HepG2 (cell line): ENCODE measurements around the gene SPOPL. TPM values are rescaled to one million over a fixed set of nuclear protein-coding genes. Genes with fewer than 3 reads are reported as not detected.
A peak's percentile ranks its signal among the peaks of the same experiment; 100 is the strongest.

ENCODE experiments used
- ATAC-seq: fragments of 200-7000 bp; cut with Tn5 transposase; 3 replicates; pipeline ENCODE4 v1.9.1; 2020; ENCODE audit warnings: mild to moderate bottlenecking, moderate library complexity
- BruUV-seq: library from RNA; stranded (reverse); fragments of 400-500 nt; replicated peaks from 2 replicates; lab custom pipeline; 2021; lab: Mats Ljungman, UMichigan
- CTCF ChIA-PET: fragments of 300-600 bp; formaldehyde crosslinking; extraction: SDS; loops from one replicate; lab custom pipeline; 2021; ENCODE audit warnings: low total read pairs, inconsistent platforms, low intra/inter-chr PET ratio; lab: Yijun Ruan, JAX
- POLR2A ChIA-PET: fragments of 350-600 bp; sonication (Branson Sonifier 250); formaldehyde crosslinking; loops from one replicate; lab custom pipeline; 2020; ENCODE audit warnings: antibody characterized with exemption, inconsistent platforms; lab: Yijun Ruan, JAX
- DNase-seq: peaks from one replicate; pipeline ENCODE4 v3.0.0-alpha.2; 2015; ENCODE audit warnings: low spot score
- FAIRE-seq: peaks from 3 replicates; lab custom pipeline; 2011; peaks lifted over from hg19 to GRCh38; lab: Jason Lieb, UNC
- H2AFZ ChIP-seq: one replicate; pipeline ENCODE4 v1.6.1; 2011; ENCODE audit warnings: low read length, inconsistent platforms
- H3K27ac ChIP-seq: fragments of 300-600 bp; 3 replicates; pipeline ENCODE4 v1.8.0; 2011; ENCODE audit warnings: mixed run types, mild to moderate bottlenecking, mixed read lengths, low read length, inconsistent platforms; ENCODE audit not compliant: insufficient read depth; ENCODE audit errors: extremely low read length
- H3K27me3 ChIP-seq, 2 experiments: fragments of 200-600 bp in 1 of 2; 2 replicates in 1 of 2; 3 replicates in 1 of 2; pipeline versions ENCODE4 v1.6.0 to v1.8.0; 2011; ENCODE audit warnings: low read length in 2 of 2, mild to moderate bottlenecking in 2 of 2, moderate library complexity in 2 of 2, inconsistent platforms in 1 of 2; ENCODE audit not compliant: insufficient read depth in 2 of 2, control insufficient read depth in 1 of 2
- H3K36me3 ChIP-seq, 2 experiments: fragments of 200-600 bp in 1 of 2; replicated peaks in 1 of 2; 2 replicates in 1 of 2; 3 replicates in 1 of 2; pipeline versions ENCODE4 v1.5.1 to v1.8.0; 2011; ENCODE audit warnings: low read length in 2 of 2, inconsistent platforms in 1 of 2; ENCODE audit not compliant: insufficient read depth in 2 of 2, control insufficient read depth in 1 of 2
- H3K4me1 ChIP-seq: 2 replicates; pipeline ENCODE4 v1.5.1; 2012; ENCODE audit warnings: low read length, inconsistent platforms; ENCODE audit not compliant: insufficient read depth
- H3K4me2 ChIP-seq: 2 replicates; pipeline ENCODE4 v1.6.0; 2011; ENCODE audit warnings: low read depth, low read length, inconsistent platforms
- H3K4me3 ChIP-seq, 3 experiments: fragments of 200-600 bp in 1 of 3; sonication (generic), shearing (Covaris generic) in 1 of 3; replicated peaks in 1 of 3; 2 replicates each; pipeline ENCODE4 v1.5.1; 2011 to 2016; ENCODE audit warnings: low read length in 3 of 3, inconsistent platforms in 2 of 3, low read depth in 2 of 3, mild to moderate bottlenecking in 2 of 3, control low read depth in 1 of 3, mixed read lengths in 1 of 3; ENCODE audit not compliant: insufficient read depth in 1 of 3
- H3K79me2 ChIP-seq: one replicate; pipeline ENCODE4 v1.6.1; 2011; ENCODE audit warnings: low read length, inconsistent platforms; ENCODE audit not compliant: insufficient read depth
- H3K9ac ChIP-seq: 2 replicates; pipeline ENCODE4 v1.6.0; 2011; ENCODE audit warnings: mild to moderate bottlenecking, low read depth, low read length, inconsistent platforms; ENCODE audit not compliant: insufficient read depth
- H3K9me3 ChIP-seq: 2 replicates; pipeline ENCODE4 v1.5.1; 2012; ENCODE audit warnings: mild to moderate bottlenecking, low read length
- H4K20me1 ChIP-seq: 2 replicates; pipeline ENCODE4 v1.6.0; 2011; ENCODE audit warnings: inconsistent platforms, mild to moderate bottlenecking, low read length, moderate library complexity; ENCODE audit not compliant: insufficient read depth
- AGO2 ChIP-seq: fragments of 200-400 bp; formaldehyde crosslinking; optimal IDR thresholded peaks from 2 replicates; pipeline ENCODE3; 2017; ENCODE audit warnings: mild to moderate bottlenecking, low read depth, low read length, moderate library complexity
- ARNT2 ChIP-seq: sonication (generic); formaldehyde crosslinking; IDR thresholded peaks from 2 replicates; pipeline ENCODE4 v1.8.0; 2022; ENCODE audit warnings: mild to moderate bottlenecking, low read depth, missing genetic modification reagents, moderate library complexity
- ATF6 ChIP-seq: sonication (generic); formaldehyde crosslinking; conservative IDR thresholded peaks from 2 replicates; pipeline ENCODE4 v1.4.0; 2020; ENCODE audit warnings: missing genetic modification reagents
- ATF7 ChIP-seq, 2 experiments: fragments of 450-650 bp in 1 of 2; sonication (generic) in 1 of 2; formaldehyde crosslinking in 1 of 2; IDR thresholded peaks; 2 replicates each; pipeline versions ENCODE4 v1.4.0 to v1.6.1; 2016 to 2020; ENCODE audit warnings: antibody characterized with exemption in 1 of 2, mild to moderate bottlenecking in 1 of 2, missing genetic modification reagents in 1 of 2
- CBX5 ChIP-seq: sonication (generic); formaldehyde crosslinking; IDR thresholded peaks from 2 replicates; pipeline ENCODE4 v1.4.0; 2020; ENCODE audit warnings: missing genetic modification reagents, borderline replicate concordance
- CENPX ChIP-seq: sonication (generic); formaldehyde crosslinking; IDR thresholded peaks from 2 replicates; pipeline ENCODE4 v1.9.0; 2021; ENCODE audit warnings: mild to moderate bottlenecking, missing genetic modification reagents, moderate library complexity
- CREB1 ChIP-seq, 2 experiments: fragments of 450-650 bp in 1 of 2; IDR thresholded peaks; 2 replicates each; pipeline ENCODE4 v1.6.1; 2016 to 2017; ENCODE audit warnings: control low read depth in 1 of 2, mild to moderate bottlenecking in 1 of 2, missing compliant biosample characterization in 1 of 2, missing genetic modification characterization in 1 of 2
- CREB3 ChIP-seq: sonication (generic); formaldehyde crosslinking; IDR thresholded peaks from 2 replicates; pipeline ENCODE4 v1.5.0; 2020; ENCODE audit warnings: missing genetic modification reagents
- FOSL2 ChIP-seq: sonication (generic); formaldehyde crosslinking; IDR thresholded peaks from 2 replicates; pipeline ENCODE4 v1.4.0; 2020; ENCODE audit warnings: missing genetic modification reagents
- HDAC1 ChIP-seq: sonication (generic); formaldehyde crosslinking; IDR thresholded peaks from 2 replicates; pipeline ENCODE4 v1.5.1; 2020; ENCODE audit warnings: mild to moderate bottlenecking, missing genetic modification reagents
- JUND ChIP-seq: sonication (generic); formaldehyde crosslinking; IDR thresholded peaks from 2 replicates; pipeline ENCODE4 v1.8.0; 2022; ENCODE audit warnings: mild to moderate bottlenecking, missing genetic modification reagents
- KLF15 ChIP-seq: sonication (generic); formaldehyde crosslinking; IDR thresholded peaks from 2 replicates; pipeline ENCODE4 v1.8.1; 2023; ENCODE audit warnings: borderline replicate concordance, mild to moderate bottlenecking, inconsistent platforms, missing genetic modification reagents, mixed read lengths
- SNAI1 ChIP-seq: sonication (generic); formaldehyde crosslinking; IDR thresholded peaks from 2 replicates; pipeline ENCODE4 v1.5.0; 2020; ENCODE audit warnings: mild to moderate bottlenecking, missing genetic modification reagents, borderline replicate concordance
- ZBTB4 ChIP-seq: sonication (generic); formaldehyde crosslinking; IDR thresholded peaks from 2 replicates; pipeline ENCODE4 v1.4.0; 2020; ENCODE audit warnings: missing genetic modification reagents, mild to moderate bottlenecking, borderline replicate concordance
- ZC3H4 ChIP-seq: sonication (generic); formaldehyde crosslinking; IDR thresholded peaks from 2 replicates; pipeline ENCODE4 v1.4.0; 2020; ENCODE audit warnings: missing genetic modification reagents, borderline replicate concordance
- ZNF101 ChIP-seq: sonication (generic); formaldehyde crosslinking; IDR thresholded peaks from 2 replicates; pipeline ENCODE4 v1.4.0; 2020; ENCODE audit warnings: mild to moderate bottlenecking, low read depth, missing genetic modification reagents, borderline replicate concordance
- ZNF17 ChIP-seq: sonication (generic); formaldehyde crosslinking; IDR thresholded peaks from 2 replicates; pipeline ENCODE4 v1.5.0; 2020; ENCODE audit warnings: mild to moderate bottlenecking, missing genetic modification reagents
- ZNF629 ChIP-seq: sonication (generic); formaldehyde crosslinking; conservative IDR thresholded peaks from 2 replicates; pipeline ENCODE4 v1.5.0; 2020; ENCODE audit warnings: missing genetic modification reagents
- ZZZ3 ChIP-seq: sonication (generic); formaldehyde crosslinking; IDR thresholded peaks from 2 replicates; pipeline ENCODE4 v1.4.0; 2020; ENCODE audit warnings: missing genetic modification reagents, mild to moderate bottlenecking, borderline replicate concordance
- WGBS: methylation state at CpG from one replicate; pipeline ENCODE4 v1.1.6; 2017; ENCODE audit warnings: low lambda C conversion rate; 5-methylcytosine and 5-hydroxymethylcytosine counted together
- in situ Hi-C: cut with HindIII; loops from 2 replicates; pipeline ENCODE4 v1.10.0; 2017; ENCODE audit warnings: low pct_unique_long_range_greater_than_20kb; ENCODE audit not compliant: extremely low pct_ligation_motif_present
- intact Hi-C: fragments of 100-400 bp; cut with micrococcal nuclease; formaldehyde crosslinking; loops from one replicate; pipeline ENCODE4 v1.10.0; 2022; ENCODE audit not compliant: unreplicated experiment
- polyA plus RNA-seq, 8 experiments: library from polyadenylated mRNA; depleted of rRNA in 3 of 8; stranded (reverse) in 7 of 8; unstranded in 1 of 8; fragments of >200 nt; fragmentation: Illumina TruSeq in 4 of 8; extraction: Trizol in 4 of 8; gene quantifications; 2 replicates each; pipeline versions ENCODE4 v1.2.1 to v1.2.3, GENCODE V29; 2011 to 2016; ENCODE audit warnings: low read depth in 4 of 8, missing spikeins in 1 of 8, mixed read lengths in 1 of 8; ENCODE audit not compliant: insufficient read depth in 1 of 8
- total RNA-seq, 5 experiments: library from RNA; depleted of rRNA; stranded (reverse); fragments of >200 nt; fragmentation: Illumina TruSeq; extraction: Trizol; gene quantifications; 2 replicates each; pipeline ENCODE4 v1.2.3, GENCODE V29; 2016; ENCODE audit warnings: low read depth in 1 of 5

SPOPL gene
- total and polyA plus RNA-seq, 2 of the 13 experiments (the other 11 are each of a cell fraction or from before 2014, with no cell fraction given): 12.6 to 51.6 TPM

GRCh38 chr2:138503087-138503442, 1.5 kb downstream of the SPOPL start:
- BruUV-seq: no TSS peak
- peak overlapping the region; percentile 76 to 94 (median 92) for H3K4me3 ChIP-seq
- H3K27me3 ChIP-seq: no peaks in the 10 kb centered on the region; a peak in 1 of 5 replicates
- no peaks in the 10 kb centered on the region for H3K9me3 ChIP-seq
- 12% methylated on average over 2 of the region's 2 CpGs for WGBS
- no peaks in the 10 kb centered on the region for H3K36me3 ChIP-seq
- peak overlapping the region; percentile 80 for H3K27ac ChIP-seq
- H3K79me2 ChIP-seq: peaks cover 74% of the 10 kb centered on the region
- ATAC-seq (no peak), DNase-seq (no peak), FAIRE-seq (no peak)
- CTCF ChIA-PET: no interaction called here
- peaks cover 64% of the 10 kb centered on the region for H3K4me1 ChIP-seq
- peaks cover 39% of the 10 kb centered on the region for H4K20me1 ChIP-seq
- H2AFZ ChIP-seq: no peak overlapping the region
- peak overlapping the region; percentile 87 for H3K9ac ChIP-seq
- intact Hi-C loops (loop anchor here (2.0 to 10.0 kb wide), 6 partner anchors 58 to 591 kb away; no protein-coding TSS in a partner anchor), in situ Hi-C loops (no loop called here)
- H3K4me2 ChIP-seq: peak overlapping the region; percentile 83
- POLR2A ChIA-PET: interaction anchor here (0.9 to 5.0 kb wide), 10 partner anchors 9 to 539 kb away, joined by 3 to 65 read pairs (median 4); partner anchors contain the start of gene HNMT
- peak; percentile 38; the same call in 1 of the 2 replicates for TF ChIP-seq ATF7 (IDR thresholded peaks at IDR 0.05)
- no peak for TF ChIP-seq ATF7 (CRISPR knock-in tag; IDR thresholded peaks at IDR 0.05)
- no peak for TF ChIP-seq CREB3 (CRISPR knock-in tag)
- TF ChIP-seq AGO2: no peak
- TF ChIP-seq JUND: no peak
- TF ChIP-seq ZNF629 (CRISPR knock-in tag): peak; percentile 78
- TF ChIP-seq ZZZ3 (CRISPR knock-in tag): no peak
- no peak for TF ChIP-seq CBX5 (CRISPR knock-in tag)
- TF ChIP-seq CREB1 (IDR thresholded peaks at IDR 0.05): peak; percentile 51; the same call in 1 of the 2 replicates
- no peak for TF ChIP-seq CREB1 (CRISPR knock-in tag; IDR thresholded peaks at IDR 0.05)
- TF ChIP-seq ATF6 (CRISPR knock-in tag): no peak
- no peak for TF ChIP-seq ARNT2 (CRISPR knock-in tag)
- TF ChIP-seq ZNF101 (CRISPR knock-in tag): no peak
- no peak for TF ChIP-seq SNAI1 (CRISPR knock-in tag)
- no peak for TF ChIP-seq ZBTB4
- no peak for TF ChIP-seq CENPX (CRISPR knock-in tag)
- TF ChIP-seq KLF15 (CRISPR knock-in tag): no peak
- TF ChIP-seq ZC3H4 (CRISPR knock-in tag): no peak
- 0 out of 2 replicates have a peak, but pooled peaks have one; percentile 67 for TF ChIP-seq ZNF17 (CRISPR knock-in tag)
- TF ChIP-seq FOSL2 (CRISPR knock-in tag): no peak
- TF ChIP-seq HDAC1 (CRISPR knock-in tag): no peak
